Thoracic aorta (tissue), 2 donors: Measurements from ENCODE around the gene MAMDC4. TPM values are rescaled to one million over a fixed set of nuclear protein-coding genes. Genes with fewer than 3 reads are reported as not detected.

Experiments used
- ATAC-seq: fragments of 150-250 bp; one replicate; pipeline ENCODE4 v1.8.0; 2017; ENCODE audit warnings: low read depth; ENCODE audit not compliant: insufficient number of reproducible peaks, low FRiP score
- DNase-seq: peaks from one replicate; pipeline ENCODE4 v3.0.0-alpha.2; 2020; ENCODE audit warnings: low spot score
- H3K27ac ChIP-seq, 2 donors: fragments of 200-600 bp; sonication (generic); 1 replicate in 1 of 2; 2 replicates in 1 of 2; pipeline ENCODE4 v1.5.1; 2016; ENCODE audit warnings: mild to moderate bottlenecking in 2 of 2, moderate library complexity in 2 of 2
- H3K27me3 ChIP-seq: fragments of 200-600 bp; sonication (generic); replicated peaks from 2 replicates; pipeline ENCODE4 v1.6.0; 2016; ENCODE audit warnings: mild to moderate bottlenecking; ENCODE audit not compliant: insufficient read depth
- H3K36me3 ChIP-seq: fragments of 200-600 bp; sonication (generic); one replicate; pipeline ENCODE4 v1.5.1; 2016
- H3K4me1 ChIP-seq, 2 donors: fragments of 200-600 bp; sonication (generic); 1 replicate in 1 of 2; 2 replicates in 1 of 2; pipeline versions ENCODE4 v1.5.1 to v1.6.0; 2016; ENCODE audit warnings: low read depth in 2 of 2, mild to moderate bottlenecking in 1 of 2; ENCODE audit not compliant: control insufficient read depth in 1 of 2
- H3K4me3 ChIP-seq: fragments of 200-600 bp; sonication (generic); 2 replicates; pipeline ENCODE4 v1.5.1; 2016; ENCODE audit warnings: mild to moderate bottlenecking
- H3K9me3 ChIP-seq: fragments of 200-600 bp; sonication (generic); 2 replicates; pipeline ENCODE4 v1.5.1; 2016
- total RNA-seq, 2 donors: library from RNA; depleted of rRNA; stranded (reverse); fragments of >200 nt; gene quantifications; one replicate each; pipeline versions ENCODE4 v1.1.0 to v1.2.3, GENCODE V29; 2016
- TF ChIP-seq, protein P1 (sequence below): fragments of 200-600 bp; sonication (generic); IDR thresholded peaks from one replicate; pipeline ENCODE4 v1.5.1; 2019; ENCODE audit warnings: antibody characterized with exemption

The MAMDC4 gene
- total RNA-seq, 2 donors from 2014 or later = 1.8 to 2.8 TPM

DNA sequence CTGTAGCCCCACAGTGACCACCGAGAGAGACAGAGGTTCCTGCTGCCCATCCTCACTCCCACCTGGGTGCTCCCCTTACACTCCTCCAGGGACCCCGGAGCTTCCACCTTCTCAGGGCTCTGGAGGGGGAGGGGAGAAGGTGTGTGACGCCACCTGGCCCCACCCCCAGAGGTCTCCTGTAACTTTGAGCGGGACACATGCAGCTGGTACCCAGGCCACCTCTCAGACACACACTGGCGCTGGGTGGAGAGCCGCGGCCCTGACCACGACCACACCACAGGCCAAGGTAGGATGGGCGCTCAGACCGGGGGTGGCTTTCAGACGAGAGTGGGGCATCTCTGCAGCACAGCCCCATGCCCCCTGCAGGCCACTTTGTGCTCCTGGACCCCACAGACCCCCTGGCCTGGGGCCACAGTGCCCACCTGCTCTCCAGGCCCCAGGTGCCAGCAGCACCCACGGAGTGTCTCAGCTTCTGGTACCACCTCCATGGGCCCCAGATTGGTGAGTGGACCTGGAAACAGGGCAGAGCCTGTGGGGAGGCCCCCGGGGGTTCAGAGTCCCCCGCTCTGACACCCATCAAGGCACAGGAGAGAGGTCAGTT lies 4.5 kb downstream of the MAMDC4 start:
- Histone ChIP-seq H3K4me3 (no peak overlapping the region), H3K4me1 (peaks cover 0 to 18% of the 10 kb centered on the region in 2 donors), H3K36me3 (no peaks in the 10 kb centered on the region), H3K27ac (no peak overlapping the region), H3K9me3 (no peaks in the 10 kb centered on the region), H3K27me3 (no peaks in the 10 kb centered on the region)
- no peak for DNase-seq
- no peak for ATAC-seq
- TF ChIP-seq, protein P1, sequence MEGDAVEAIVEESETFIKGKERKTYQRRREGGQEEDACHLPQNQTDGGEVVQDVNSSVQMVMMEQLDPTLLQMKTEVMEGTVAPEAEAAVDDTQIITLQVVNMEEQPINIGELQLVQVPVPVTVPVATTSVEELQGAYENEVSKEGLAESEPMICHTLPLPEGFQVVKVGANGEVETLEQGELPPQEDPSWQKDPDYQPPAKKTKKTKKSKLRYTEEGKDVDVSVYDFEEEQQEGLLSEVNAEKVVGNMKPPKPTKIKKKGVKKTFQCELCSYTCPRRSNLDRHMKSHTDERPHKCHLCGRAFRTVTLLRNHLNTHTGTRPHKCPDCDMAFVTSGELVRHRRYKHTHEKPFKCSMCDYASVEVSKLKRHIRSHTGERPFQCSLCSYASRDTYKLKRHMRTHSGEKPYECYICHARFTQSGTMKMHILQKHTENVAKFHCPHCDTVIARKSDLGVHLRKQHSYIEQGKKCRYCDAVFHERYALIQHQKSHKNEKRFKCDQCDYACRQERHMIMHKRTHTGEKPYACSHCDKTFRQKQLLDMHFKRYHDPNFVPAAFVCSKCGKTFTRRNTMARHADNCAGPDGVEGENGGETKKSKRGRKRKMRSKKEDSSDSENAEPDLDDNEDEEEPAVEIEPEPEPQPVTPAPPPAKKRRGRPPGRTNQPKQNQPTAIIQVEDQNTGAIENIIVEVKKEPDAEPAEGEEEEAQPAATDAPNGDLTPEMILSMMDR = no peak

GRCh38 chr9:136857166-136857565 lies 5.0 kb downstream of the MAMDC4 start:
- ATAC-seq = no peak
- Histone ChIP-seq H3K4me1 (peaks cover 0 to 18% of the 10 kb centered on the region in 2 donors), H3K36me3 (peaks cover 1% of the 10 kb centered on the region), H3K4me3 (no peak overlapping the region), H3K27ac (no peak overlapping the region), H3K27me3 (no peaks in the 10 kb centered on the region), H3K9me3 (no peaks in the 10 kb centered on the region)
- TF ChIP-seq, protein P1 = no peak
- DNase-seq = no peak

GRCh38 chr9:136857581-136858412 lies 5.7 kb downstream of the MAMDC4 start:
- H3K27ac ChIP-seq = no peak overlapping the region
- no peak for DNase-seq

DNA sequence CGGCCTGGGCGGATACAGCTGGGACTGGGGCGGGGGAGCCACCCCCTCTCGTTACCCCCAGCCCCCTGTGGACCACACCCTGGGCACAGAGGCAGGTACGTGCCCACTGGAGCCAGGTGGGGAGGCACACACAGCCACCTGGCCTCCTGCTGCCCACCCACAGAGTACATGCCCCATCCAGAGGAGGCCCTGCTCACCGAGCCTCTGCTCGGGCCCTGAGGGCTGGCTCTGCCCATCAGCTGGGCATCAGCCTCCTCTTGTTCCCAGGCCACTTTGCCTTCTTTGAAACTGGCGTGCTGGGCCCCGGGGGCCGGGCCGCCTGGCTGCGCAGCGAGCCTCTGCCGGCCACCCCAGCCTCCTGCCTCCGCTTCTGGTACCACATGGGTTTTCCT lies 6.3 kb downstream of the MAMDC4 start:
- Histone ChIP-seq H3K4me1 (peaks cover 0 to 22% of the 10 kb centered on the region in 2 donors), H3K27ac (peak overlapping the region in 1 of 2 donors; percentile 43), H3K27me3 (no peaks in the 10 kb centered on the region), H3K9me3 (no peaks in the 10 kb centered on the region), H3K4me3 (no peak overlapping the region), H3K36me3 (peaks cover 14% of the 10 kb centered on the region)
- DNase-seq (no peak), ATAC-seq (no peak)
- TF ChIP-seq, protein P1 = no peak

More at GRCh38 chr9:136857581-136858412, 5.7 kb downstream of the MAMDC4 start:
- H3K36me3 ChIP-seq = peaks cover 7% of the 10 kb centered on the region
- no peaks in the 10 kb centered on the region for H3K27me3 ChIP-seq
- TF ChIP-seq, protein P1 = no peak
- ATAC-seq = no peak
- H3K4me3 ChIP-seq = no peak overlapping the region
- no peaks in the 10 kb centered on the region for H3K9me3 ChIP-seq
- peaks cover 0 to 18% of the 10 kb centered on the region in 2 donors for H3K4me1 ChIP-seq
